Measurements from ENCODE around the gene RXRB.

Gene RXRB

DNA sequence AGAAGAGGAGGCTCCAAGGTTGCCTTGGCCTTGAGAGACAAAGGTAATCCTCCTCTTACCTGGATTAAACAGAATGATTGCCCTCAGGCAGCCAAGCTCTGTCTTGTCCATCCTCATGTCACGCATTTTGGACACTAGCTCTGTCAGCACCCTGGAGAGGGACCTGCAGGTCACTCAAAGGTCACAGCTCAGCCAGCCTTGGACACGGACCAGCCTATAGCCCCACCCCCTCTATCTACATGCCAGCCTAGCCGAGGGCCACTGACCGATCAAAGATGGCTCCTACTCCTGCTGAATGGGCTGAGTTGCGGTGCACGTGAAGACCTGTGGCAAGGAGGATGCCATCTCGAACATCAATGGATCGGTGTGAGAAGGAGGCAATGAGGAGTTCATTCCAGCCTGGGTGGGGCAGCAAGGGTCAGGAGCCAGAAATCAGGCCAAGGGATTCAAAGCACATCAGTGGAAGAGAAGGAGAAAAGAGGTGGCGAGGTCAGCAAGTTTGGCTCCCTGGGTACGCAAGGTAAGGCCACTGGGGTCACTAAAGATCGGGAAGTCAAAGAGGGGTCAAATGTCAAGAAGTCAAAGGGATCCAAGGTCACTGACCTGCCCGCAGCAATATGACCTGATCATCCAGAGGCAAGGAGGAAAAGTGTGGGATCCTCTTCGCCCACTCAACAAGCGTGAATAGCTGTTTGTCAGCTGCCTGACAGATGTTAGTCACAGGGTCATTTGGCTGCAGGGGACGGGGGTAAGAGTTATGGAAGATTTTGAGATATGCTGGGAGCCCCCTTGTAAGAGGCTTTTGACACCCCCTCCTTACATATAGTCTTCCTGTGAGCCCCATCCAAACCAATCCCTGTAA is 4.9 kb downstream of the RXRB start:
- TF ChIP-seq, protein P1, sequence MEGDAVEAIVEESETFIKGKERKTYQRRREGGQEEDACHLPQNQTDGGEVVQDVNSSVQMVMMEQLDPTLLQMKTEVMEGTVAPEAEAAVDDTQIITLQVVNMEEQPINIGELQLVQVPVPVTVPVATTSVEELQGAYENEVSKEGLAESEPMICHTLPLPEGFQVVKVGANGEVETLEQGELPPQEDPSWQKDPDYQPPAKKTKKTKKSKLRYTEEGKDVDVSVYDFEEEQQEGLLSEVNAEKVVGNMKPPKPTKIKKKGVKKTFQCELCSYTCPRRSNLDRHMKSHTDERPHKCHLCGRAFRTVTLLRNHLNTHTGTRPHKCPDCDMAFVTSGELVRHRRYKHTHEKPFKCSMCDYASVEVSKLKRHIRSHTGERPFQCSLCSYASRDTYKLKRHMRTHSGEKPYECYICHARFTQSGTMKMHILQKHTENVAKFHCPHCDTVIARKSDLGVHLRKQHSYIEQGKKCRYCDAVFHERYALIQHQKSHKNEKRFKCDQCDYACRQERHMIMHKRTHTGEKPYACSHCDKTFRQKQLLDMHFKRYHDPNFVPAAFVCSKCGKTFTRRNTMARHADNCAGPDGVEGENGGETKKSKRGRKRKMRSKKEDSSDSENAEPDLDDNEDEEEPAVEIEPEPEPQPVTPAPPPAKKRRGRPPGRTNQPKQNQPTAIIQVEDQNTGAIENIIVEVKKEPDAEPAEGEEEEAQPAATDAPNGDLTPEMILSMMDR (IDR thresholded peaks at IDR 0.05; ENCODE audit: unreplicated experiment in 3 of 3): no peak
- Mint-ChIP-seq H3K27me3 (ENCODE audit: low read depth) (peaks cover 34% of the 10 kb centered on the region), H3K9me3 (no peaks in the 10 kb centered on the region), H3K4me3 (peak overlapping the region in 2 of 3 experiments; percentile 3 to 11), H3K27ac (no peak overlapping the region), H3K36me3 (ENCODE audit: low read depth) (peaks cover 40% of the 10 kb centered on the region), H3K4me1 (peaks cover 39% of the 10 kb centered on the region)

DNA sequence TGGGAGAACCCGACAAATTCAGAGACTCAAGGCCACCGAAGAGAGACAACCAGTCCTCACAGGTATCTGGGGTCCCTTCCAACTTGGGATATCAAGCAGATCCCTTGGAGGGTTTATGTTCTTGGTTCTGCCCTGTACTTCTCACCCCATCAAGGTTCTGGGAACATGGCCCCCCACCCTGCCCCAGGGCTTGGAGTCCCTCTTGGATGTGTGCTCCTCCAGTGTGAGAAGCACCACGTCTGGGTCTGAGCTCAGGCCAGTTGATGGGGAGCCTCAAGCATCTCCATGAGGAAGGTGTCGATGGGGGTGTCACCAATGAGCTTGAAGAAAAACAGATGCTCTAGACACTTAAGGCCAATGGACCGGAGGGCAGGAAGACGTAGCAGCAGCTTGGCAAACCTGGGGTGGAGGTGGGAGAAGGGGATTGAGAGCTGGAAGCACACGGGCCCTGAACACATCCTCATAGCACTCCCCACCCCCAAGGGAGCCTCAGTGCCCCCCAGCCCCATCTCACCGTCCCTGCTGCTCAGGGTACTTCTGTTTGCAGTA is 6.0 kb downstream of the RXRB start:
- TF ChIP-seq, protein P1 (IDR thresholded peaks at IDR 0.05; ENCODE audit: unreplicated experiment in 3 of 3): no peak
- Mint-ChIP-seq H3K4me1 (peaks cover 40% of the 10 kb centered on the region), H3K4me3 (peak overlapping the region in 1 of 3 experiments; percentile 12), H3K36me3 (ENCODE audit: low read depth) (peaks cover 39% of the 10 kb centered on the region), H3K27me3 (ENCODE audit: low read depth) (peaks cover 38% of the 10 kb centered on the region), H3K27ac (no peak overlapping the region), H3K9me3 (no peaks in the 10 kb centered on the region)

DNA sequence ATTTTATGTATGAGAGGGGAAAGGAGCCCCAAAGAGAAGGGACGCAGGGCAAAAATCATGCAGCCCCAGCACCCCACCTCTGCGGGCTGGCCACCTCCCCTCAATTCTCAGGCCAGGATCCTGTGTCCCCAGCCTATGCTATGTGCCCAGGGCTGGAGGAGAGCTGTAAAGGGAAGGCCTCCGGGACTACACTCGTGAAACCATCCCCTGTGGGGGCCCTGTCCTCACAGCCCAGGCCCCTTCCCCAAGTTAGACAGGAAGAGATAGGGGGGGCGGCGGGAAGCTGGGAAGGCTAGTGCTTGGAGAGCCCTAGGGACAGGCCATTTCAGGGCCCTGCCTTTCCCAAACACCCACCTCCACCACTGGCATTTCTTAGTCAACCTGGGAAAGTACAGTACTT is 6.8 kb downstream of the RXRB start:
- peak overlapping the region; percentile 46 to 74 (median 58) for H3K4me3 Mint-ChIP-seq
- no peak overlapping the region for H3K27ac Mint-ChIP-seq
- peaks cover 38% of the 10 kb centered on the region for H3K27me3 Mint-ChIP-seq (ENCODE audit: low read depth)
- H3K4me1 Mint-ChIP-seq: peaks cover 35% of the 10 kb centered on the region
- no peaks in the 10 kb centered on the region for H3K9me3 Mint-ChIP-seq
- TF ChIP-seq, protein P1 (IDR thresholded peaks at IDR 0.05; ENCODE audit: unreplicated experiment in 3 of 3): no peak
- H3K36me3 Mint-ChIP-seq (ENCODE audit: low read depth): peaks cover 39% of the 10 kb centered on the region

DNA sequence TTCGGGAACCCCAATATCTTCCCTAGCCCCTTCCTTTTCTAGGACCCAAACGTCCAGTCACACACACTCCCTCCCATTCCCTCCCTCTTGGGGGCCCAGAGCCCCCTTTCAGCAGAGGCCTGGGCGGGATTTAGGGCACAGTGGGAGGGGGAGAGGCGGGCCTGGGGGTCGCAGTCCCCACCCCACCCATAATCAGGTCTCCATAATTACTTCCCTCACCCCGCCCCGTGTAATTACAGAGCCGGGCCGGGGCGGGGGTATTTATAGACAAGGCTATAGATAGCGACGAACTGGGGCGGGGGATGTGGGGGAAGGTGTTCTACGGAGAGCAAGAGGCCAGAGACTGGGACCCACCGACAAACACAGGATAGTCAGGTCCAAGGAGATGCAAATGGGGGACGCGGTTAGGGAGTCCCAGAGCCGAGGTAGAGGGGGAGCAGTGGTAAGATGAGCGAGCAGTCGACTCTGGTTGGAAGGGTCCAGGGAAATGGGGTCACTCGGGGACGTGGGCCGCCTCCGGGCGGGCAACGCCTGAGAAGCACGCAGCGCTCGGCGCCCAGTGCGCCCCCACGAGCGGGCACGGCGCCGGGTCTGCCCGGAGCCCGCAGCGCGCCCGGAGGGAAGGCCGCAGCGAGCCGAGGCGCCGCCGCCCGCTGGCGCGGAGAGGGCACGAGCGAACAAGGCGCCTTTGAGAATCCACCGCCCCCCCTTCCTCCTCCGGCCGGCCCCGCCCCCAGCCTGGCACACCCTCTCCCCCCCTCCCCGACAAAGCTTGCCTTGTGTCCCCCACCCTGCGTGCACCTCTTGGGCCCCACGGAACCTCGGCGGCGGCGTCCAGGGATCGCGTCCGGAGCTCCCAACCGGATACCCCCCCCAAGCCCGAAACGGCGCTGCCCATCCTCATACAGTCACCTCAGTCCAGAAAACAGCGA is 7.5 kb downstream of the RXRB start:
- peaks cover 38% of the 10 kb centered on the region for H3K27me3 Mint-ChIP-seq (ENCODE audit: low read depth)
- H3K36me3 Mint-ChIP-seq (ENCODE audit: low read depth): peaks cover 39% of the 10 kb centered on the region
- H3K4me1 Mint-ChIP-seq: peaks cover 28% of the 10 kb centered on the region
- H3K9me3 Mint-ChIP-seq: no peaks in the 10 kb centered on the region
- H3K4me3 Mint-ChIP-seq: peak overlapping the region; percentile 81 to 86 (median 84)
- TF ChIP-seq, protein P1 (IDR thresholded peaks at IDR 0.05; ENCODE audit: unreplicated experiment in 3 of 3): no peak
- H3K27ac Mint-ChIP-seq: no peak overlapping the region

DNA sequence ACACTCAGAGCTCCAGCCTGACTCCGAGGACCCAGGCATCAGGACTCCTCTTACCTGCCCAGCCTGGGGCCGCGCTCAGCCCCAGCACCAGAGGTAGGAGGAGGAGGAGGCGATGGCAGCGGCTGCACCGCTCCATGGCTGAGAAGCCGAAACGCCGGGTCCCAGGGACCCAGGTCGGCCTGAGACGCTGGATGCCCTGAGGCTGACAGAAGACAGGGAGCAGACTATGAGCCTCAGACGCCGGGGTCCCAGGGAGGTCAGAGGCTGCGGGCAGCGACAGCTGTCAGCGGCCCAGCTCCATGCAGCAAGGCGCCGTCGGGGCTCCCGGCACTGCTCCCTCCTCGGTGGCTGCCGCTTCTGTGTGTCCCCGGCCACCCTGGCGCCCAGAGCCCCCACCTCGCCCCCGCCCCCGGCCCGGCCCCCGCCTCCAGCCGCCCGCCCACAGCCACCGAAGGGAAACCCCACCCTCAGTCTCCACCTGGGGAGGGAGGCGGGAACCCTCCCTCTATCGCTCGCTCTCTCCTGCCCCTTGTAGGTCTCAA is 8.3 kb downstream of the RXRB start, which contains the start of gene COL11A2:
COL11A2 (minus strand) TSS at position 363 of the 542 bp plus-strand sequence; CDS start at position 136, 227 bp downstream.
- H3K4me1 Mint-ChIP-seq: peaks cover 20% of the 10 kb centered on the region
- H3K27ac Mint-ChIP-seq: no peak within 1 kb of the TSS
- no peaks in the 10 kb centered on the region for H3K9me3 Mint-ChIP-seq
- peaks cover 42% of the 10 kb centered on the region for H3K27me3 Mint-ChIP-seq (ENCODE audit: low read depth)
- TF ChIP-seq, protein P1 (IDR thresholded peaks at IDR 0.05; ENCODE audit: unreplicated experiment in 3 of 3): no peak
- H3K4me3 Mint-ChIP-seq: peak within 1 kb of the TSS; percentile 81 to 86 (median 84)
- peaks cover 34% of the 10 kb centered on the region for H3K36me3 Mint-ChIP-seq (ENCODE audit: low read depth)

Data from nephron (organoid).